Erythroblast (primary cell): ENCODE results near the gene EIF3I.

ENCODE experiments used
- GATA1 ChIP-seq: IDR thresholded peaks from 2 replicates; pipeline ENCODE4 v1.6.1; 2011; ENCODE audit warnings: low read depth, mild to moderate bottlenecking, control low read depth, low read length, moderate library complexity
- POLR2A ChIP-seq: IDR thresholded peaks from 2 replicates; pipeline ENCODE4 v1.6.1; 2011; ENCODE audit warnings: mild to moderate bottlenecking, low read length

DNA sequence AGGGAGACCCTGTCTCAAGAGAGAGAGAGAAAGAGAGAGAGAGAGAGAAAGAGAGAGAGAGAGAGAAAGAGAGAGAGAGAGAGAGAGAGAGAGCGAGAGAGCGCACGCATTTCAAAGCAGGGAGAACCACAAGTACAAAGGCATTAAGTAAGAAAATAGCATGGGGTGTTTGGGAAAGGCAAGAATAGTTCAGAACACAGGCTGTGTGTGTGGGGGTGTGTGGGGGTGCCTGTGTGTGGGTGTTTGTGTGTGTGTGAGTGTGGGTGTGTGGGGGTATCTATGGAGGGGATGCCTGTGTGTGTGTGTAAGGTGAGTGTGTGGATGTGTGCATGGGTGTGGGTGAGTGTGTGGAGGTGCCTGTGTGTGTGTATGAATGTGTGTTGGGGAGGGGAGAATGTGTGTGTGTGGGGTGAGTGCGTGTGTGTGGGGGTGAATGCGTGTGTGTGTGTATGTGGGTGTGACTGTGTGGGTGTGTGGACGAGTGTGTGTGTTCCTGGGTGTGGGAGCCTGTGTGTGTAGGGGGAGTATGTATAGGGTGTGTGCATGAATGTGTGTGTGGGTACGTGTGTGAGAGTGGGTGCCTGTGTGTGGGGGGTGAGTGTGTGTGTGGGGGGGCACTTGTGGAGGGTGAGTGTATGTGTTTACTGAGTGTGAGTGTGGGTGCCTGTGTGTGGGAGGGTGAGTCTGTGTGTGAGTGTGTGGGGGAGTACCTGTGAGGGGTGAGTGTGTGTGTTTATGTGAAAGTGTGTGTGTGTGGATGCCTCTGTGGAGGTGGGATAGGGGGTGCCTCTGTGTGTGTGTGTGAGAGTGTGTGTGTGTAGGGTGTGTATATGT is 50.6 kb downstream of the EIF3I start:
- TF ChIP-seq POLR2A = no peak
- TF ChIP-seq GATA1 = no peak
